GM18507 (cell line): Measurements from ENCODE around the gene CFHR5.
"Not testable (repeated sequence)": the region's sequence is repeated elsewhere in the genome, so short reads cannot be mapped to it uniquely, and the experiment has no call there.

Experiments
- DNase-seq: peaks from one replicate; pipeline ENCODE4 v3.0.0; 2011; ENCODE audit warnings: low read depth; ENCODE audit not compliant: insufficient read length; ENCODE audit errors: extremely low spot score
- FAIRE-seq: peaks from 2 replicates; lab custom pipeline; 2011; peaks lifted over from hg19 to GRCh38; lab: Jason Lieb, UNC

Gene CFHR5

DNA sequence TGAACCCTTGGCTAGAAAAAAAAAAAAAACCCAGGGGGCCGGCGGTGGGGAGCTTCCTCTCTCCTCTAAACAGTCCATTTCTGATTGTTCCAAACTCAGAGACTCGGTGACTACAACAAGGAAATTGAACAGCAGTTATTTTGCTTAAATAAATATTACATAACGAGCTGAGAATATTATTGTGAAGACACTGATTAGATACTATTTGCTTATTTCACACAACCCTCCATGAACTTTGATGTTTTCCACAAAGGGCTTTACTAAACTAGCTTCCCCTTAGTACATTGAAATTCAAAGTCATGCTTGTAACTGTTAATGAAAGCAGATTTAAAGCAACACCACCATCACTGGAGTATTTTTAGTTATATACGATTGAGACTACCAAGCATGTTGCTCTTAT lies at the start of gene CFHR5:
CFHR5 (plus strand) TSS at position 279 of the 400 bp plus-strand sequence; CDS start at position 388, 109 bp downstream.
- FAIRE-seq: no peak
- DNase-seq: no peak

DNA sequence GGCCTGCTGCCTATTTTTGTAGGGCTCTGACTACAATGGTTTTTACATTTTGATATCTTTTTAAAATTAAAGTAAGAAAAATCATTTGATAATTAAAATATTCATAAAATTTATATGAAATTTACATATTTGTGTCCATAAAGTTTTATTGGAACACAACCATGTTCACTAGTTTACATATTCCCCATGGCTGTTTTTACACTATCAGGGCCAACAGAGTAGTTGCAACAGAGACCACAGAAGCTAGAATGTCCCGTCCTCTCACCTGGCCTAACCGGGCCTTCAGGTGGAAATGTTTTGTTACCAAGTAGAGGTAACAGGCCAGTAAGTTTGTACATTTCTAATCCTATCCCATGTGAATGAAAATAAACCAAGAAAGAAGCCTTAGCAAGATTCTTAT lies 44.5 kb upstream of the CFHR5 start:
- FAIRE-seq, DNase-seq: not testable (repeated sequence)

DNA sequence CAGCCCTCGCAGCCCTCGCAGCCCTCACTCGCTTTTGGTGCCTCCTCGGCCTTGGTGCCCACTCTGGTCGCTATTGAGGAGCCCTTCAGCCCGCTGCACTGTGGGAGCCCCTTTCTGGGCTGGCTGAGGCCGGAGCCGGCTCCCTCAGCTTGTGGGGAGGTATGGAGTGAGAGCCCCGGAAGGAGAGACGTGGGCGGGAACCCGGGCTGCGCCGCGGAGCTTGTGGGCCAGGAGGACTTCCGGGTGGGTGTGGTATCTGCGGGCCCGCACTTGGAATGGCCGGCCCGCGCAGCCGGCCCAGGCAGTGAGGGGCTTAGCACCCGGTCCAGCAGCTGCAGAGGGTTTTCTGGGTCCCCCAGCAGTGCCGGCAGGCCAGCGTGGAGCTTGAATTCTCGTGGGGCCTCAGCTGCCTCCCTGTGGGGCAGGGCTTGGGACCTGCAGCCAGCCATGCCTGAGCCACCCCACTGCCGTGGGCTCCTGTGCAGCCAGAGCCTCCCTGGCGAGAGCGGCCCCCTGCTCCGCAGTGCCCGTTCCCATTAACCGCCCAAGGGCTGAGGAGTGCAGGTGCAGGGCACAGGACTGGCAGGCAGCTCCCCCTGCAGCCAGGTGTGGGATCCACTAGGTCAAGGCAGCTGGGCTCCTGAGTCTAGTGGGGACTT lies 43.7 kb upstream of the CFHR5 start:
- FAIRE-seq: no peak
- no peak for DNase-seq

DNA sequence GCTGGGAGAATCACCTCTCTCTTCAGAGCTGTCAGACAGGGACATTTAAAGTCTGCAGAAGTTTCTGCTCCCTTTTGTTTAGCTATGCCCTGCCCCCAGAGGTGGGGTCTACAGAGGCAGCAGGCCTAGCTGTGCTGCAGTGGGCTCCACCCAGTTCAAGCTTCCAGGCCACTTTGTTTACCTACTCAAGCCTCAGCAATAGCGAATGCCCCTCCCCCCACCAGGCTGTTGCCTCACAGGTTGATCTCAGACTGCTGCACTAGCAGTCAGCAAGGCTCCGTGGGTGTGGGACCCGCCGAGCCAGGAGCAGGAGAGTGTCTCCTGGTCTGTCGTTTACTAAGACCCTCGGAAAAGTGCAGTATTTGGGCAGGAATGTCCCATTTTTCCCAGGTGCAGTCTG lies 35.9 kb upstream of the CFHR5 start:
- FAIRE-seq, DNase-seq: not testable (repeated sequence)

DNA sequence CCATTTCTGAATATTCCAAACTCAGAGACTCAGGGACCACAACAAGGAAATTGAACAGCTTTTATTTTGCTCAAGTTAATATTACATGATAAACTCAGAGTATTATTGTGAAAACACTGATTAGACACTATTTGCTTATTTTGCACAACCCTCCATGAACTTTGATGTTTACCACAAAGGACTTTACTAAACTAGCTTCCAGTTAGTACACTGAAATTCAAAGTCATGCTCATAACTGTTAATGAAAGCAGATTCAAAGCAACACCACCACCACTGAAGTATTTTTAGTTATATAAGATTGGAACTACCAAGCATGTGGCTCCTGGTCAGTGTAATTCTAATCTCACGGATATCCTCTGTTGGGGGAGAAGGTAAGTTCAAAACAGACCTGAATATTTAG lies 33.8 kb upstream of the CFHR5 start, which contains the start of gene CFHR2:
CFHR2 (plus strand) TSS at position 171 of the 400 bp plus-strand sequence; CDS start at position 314, 143 bp downstream.
- not testable (repeated sequence) for FAIRE-seq, DNase-seq

DNA sequence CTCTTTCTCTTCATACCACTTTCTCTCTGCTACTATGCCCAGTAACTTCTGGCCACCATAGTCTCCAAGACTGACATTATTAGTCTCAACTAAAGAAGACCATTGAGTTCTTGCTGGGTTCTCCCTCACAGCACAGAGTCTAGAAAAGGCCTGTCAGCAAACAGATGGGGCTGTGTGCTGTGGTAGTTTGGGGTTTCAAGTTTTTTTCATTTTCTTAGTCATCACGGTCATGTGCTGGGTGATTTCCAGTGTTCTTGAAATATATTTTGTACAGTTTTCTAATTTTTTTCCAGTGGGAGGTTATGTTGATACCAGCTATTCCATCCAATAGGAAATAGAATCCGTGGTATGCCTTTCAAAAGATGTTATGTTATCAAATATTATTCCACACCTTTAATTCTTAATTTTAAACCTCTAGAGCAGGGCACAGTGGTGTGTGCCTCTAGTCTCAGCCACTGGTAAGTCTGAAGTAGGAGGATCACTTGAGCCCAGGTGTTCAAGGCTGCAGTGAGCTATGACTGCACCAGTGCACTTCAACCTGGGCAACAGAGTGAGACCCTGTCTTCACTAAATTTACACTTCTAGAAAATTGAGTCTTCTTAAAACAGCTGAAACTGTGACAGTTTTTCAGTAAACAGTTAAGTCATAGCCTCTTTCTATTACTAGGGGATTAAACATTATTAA lies 25.5 kb upstream of the CFHR5 start:
- DNase-seq (no peak), FAIRE-seq (no peak)

DNA sequence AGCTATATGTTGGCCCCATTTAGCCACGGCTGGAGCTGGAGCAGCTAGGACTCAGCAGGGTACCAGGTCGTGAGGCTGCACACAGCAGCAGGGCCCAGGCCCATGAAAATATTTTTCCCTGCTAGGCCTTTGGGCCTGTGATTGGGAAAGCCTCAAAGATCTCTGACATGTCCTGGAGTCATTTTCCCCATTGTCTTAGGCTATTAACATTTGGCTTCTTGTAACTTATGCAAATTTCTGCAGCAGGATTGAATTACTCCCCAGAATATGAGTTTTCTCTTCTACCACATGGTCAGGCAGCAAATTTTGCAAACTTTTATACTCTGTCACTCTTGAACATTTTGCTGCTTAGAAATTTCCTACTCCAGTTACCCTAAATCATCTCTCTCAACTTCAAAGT lies 22.6 kb upstream of the CFHR5 start:
- no peak for FAIRE-seq
- no peak for DNase-seq

DNA sequence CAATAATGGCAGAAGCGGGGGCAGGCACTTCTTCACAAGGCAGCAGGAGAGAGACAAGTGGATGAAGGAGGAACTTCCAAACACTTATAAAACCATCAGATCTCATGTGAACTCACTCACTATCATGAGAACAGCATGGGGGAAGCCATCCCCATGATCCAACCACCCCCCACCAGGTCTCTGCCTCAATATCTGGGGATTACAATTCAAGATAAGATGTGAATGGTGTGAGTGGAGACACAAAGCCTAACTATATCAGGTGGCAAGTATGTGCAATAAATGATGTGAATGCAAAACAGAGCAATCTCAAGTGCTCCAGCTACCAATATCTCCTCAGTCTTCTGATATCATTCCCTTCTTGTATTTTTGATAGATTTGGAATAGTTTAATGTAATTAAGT lies 21.4 kb upstream of the CFHR5 start:
- DNase-seq (no peak), FAIRE-seq (no peak)

DNA sequence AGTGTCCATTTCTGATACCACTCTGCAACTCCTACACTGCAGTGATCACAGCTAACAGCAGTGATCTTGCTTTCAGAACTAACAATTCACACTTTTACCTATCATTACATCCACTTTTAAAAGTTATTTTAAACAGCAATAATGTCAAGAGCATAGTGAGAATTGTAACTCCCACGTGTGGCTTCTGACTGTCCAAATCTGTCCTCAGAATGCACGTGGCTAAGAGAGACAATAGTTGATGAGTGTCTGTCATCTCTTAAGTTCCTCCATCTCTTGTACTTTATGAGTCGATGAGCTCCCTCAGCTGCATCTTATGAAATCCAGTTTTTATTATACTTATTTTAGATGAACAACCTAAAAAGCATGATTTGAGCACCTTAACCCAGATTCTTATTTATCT lies 16.5 kb upstream of the CFHR5 start:
- DNase-seq: no peak
- FAIRE-seq: no peak

DNA sequence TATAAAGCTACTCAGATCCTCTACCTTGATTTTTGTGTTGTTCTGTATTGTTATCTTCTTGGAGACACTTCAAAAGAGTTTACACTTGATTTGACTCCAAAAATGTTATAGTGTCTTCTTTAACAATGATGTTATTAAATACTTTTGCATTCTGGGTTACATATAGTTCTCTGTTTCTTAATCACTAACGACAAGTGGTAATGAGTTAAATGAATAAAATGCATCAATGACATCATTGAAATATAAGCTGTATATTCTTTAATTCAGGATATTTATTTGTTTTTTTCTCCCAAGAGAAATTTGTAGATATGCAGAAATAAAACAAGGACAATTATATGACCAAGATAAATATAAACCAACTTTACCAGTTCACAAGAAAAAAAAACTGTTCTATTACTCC lies 7.2 kb upstream of the CFHR5 start:
- DNase-seq (no peak), FAIRE-seq (no peak)

DNA sequence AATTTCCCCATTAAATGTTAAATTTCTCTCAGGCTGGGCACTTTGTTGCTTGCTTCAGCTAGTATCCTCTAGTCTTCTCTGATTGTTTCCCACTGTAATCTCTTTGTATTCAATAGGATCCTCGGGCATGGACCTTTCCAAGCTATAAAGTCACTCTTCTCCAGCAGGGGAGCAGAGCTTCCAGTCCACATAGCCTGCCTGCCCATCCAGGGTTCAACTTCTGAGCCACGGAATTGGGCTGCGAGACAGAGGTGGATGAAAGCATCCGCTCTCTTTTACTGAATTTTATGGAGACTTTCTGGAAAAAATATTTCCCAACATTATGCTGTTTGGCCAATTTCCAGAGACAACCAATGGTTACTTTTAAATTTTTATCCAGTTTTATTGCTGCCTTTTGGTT lies 1.1 kb upstream of the CFHR5 start:
- DNase-seq (no peak), FAIRE-seq (no peak)

DNA sequence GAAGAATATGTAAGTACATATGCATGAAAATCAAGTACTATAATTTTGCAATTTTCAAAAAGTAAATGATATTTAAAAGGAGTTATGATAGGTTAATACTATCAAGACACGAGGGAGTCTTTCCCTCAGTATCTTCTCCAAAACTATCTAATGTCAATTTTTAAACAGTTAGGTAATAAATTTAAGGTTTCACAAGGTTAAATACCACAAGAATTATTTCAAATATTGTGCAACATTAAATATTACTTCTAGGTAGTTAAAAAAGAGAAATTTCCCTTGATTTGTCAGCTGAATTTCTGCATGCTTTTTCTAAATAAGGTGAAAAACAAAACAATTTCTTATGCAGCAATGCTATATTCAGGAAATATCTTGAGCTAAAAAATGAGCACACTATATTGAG lies 3.5 kb downstream of the CFHR5 start:
- FAIRE-seq: no peak
- DNase-seq: no peak

DNA sequence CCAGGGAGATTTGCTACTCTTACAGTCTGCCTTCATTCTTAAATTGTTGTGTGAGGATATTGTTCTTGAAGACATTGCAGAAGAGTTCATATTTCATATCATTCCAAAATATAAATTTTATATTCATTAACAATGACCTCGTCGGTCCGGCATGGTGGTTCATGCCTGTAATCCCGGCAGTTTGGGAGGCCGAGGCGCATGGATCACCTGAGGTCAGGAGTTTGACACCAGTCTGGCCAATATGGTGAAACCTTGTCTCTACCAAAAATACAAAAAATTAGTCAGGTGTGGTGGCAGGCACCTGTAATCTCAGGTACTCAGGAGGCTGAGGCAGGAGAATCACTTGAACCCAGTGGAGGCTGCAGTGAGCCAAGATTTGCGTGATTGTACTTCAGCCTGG lies 4.9 kb downstream of the CFHR5 start:
- DNase-seq, FAIRE-seq: not testable (repeated sequence)

DNA sequence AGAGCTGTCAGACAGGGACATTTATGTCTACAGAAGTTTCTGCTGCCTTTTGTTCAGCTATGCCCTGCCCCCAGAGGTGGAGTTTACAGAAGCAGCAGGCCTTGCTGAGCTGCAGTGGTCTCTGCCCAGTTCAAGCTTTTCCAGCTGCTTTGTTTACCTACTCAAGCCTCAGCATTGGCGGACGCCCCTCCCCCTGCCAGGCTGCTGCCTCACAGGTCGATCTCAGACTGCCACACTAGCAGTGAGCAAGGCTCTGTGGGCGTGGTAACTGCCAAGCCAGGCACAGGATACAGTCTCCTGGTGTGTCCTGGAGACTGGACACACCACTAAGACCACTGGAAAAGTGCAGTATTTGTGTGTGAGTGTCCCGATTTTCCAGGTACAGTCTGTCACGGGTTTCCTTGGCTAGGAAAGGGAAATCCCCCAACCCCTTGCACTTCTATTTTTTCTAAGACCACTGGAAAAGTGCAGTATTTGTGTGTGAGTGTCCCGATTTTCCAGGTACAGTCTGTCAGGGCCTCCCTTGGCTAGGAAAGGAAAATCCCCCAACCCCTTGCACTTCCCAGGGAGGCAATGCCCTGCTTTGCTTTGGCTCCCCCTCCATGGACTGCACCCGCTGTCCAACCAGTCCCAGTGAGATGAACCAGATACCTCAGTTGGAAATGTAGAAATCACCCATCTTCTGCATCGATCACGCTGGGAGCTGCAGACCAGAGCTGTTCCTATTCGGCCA lies 14.7 kb downstream of the CFHR5 start:
- DNase-seq, FAIRE-seq: not testable (repeated sequence)

DNA sequence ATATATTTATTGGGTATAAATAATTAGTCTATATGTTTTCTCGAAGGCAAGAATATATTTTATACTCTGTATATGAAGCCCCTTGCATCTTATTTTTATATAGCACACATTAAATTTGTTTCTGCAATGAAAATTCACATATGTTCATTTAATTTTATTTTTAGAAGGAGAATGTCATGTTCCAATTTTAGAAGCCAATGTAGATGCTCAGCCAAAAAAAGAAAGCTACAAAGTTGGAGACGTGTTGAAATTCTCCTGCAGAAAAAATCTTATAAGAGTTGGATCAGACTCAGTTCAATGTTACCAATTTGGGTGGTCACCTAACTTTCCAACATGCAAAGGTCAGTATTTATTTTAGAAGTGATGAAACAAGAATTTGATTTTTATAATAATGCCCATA lies 16.6 kb downstream of the CFHR5 start:
- FAIRE-seq (no peak), DNase-seq (no peak)

DNA sequence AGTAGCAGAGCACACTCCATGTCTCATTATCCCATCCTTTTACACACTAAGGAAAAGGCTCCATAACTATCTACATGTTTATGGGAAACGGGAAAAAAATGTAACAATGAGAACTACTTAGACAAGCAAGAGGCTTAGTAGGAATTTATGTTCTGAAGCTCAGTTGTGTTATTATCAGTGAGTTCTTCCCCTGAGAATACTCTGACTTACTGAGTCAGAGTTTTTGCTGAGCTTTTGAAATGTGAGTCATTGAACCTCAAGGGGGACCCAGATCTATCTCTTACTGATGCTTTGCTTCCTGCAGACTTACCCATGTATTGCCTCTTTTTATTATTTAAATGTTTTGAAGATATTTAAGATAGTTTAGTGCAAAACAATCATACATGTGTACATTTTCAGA lies 20.1 kb downstream of the CFHR5 start:
- FAIRE-seq (no peak), DNase-seq (no peak)

DNA sequence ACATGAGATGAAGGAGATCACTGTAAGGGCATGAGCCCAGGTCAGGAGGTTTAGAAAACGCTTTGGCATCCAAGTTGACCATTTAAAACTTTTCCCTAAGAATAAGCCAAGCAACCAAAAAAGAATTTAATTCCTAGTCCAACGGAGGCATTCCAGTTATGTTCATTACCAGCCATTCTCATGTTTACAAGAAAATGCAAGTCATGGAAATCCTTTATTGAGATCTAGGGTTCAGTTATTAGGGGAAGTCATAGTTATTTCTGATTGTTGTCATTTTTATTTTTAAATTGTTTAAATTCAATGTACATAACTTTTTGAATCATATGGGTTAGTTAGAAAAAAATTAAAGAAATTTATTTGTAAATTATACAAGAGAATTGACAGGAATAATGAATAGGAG lies 24.5 kb downstream of the CFHR5 start:
- DNase-seq: no peak
- no peak for FAIRE-seq

DNA sequence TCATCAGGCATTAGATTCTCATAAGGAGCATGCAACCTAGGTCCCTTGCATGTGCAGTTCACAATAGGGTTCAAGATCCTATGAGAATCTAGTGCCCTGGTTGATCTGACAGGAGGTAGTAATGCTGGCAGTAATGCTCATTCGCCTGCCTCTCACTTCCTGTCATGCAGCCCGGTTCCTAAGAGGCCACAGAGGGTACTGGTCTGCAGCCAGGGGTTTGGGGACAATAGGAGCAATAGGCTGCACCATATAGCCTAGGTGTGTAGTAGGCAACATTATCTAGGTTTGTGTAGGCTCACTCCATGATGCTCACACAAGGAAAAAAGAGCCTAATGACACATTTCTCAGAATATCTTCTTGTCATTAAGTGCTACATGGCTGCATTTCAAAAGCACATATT lies 25.8 kb downstream of the CFHR5 start:
- DNase-seq (no peak), FAIRE-seq (no peak)

DNA sequence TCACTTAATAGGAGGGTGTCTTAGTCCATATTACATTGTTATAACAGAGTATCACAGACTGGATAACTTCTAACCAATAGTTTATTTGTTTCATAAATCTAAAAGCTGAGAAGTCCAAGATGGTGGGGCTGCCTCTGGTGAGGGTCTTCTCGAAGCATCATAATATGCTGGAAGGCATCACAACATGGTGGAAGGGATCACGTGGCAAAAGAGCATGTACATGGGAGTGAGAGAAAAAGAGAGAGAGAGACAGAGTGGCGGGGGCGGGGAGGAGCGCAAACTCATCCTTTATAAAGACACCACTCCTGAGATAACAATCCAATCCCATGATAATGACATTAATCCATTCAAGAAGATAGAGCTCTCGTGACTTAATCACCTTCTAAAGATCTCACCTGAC lies 31.5 kb downstream of the CFHR5 start:
- FAIRE-seq (no peak), DNase-seq (no peak)

DNA sequence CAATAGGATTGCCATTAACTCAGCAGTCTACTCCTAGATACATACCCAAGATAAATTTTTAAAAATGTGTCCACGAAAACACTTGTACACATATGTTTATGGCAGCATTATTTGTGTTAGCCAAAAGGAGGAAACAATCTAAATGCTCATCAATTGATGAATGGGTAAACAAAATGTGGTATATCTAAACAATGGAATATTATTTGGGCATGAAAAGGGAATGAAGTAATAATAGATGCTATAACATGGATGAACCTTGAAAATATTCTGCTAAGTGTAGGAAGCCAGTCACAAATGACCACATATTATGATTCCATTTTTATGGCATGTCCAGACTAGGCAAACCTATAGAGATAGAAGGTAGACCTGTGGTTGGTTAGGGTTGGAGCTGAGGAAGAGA lies 34.3 kb downstream of the CFHR5 start:
- no peak for FAIRE-seq
- DNase-seq: no peak

DNA sequence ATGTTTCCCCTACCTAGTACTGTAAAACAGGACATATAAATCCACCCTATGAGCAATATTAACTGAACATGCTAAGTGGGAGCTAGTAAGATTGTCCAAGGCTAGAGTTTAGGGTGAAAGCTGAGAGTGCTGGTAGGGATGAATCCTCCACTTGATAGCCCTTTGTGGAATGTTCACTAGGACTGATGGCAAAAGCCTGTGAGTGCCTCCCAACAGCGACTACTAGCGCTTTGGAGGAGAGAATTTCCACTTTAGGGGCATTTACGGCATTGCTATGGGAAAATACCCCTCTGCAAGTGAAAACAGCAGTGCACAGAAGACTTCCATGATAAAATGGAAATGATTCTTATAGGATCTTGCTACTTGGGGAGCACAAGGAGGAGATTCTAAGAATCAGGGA lies 35.9 kb downstream of the CFHR5 start:
- DNase-seq: no peak
- FAIRE-seq: no peak
